CD4-positive, alpha-beta T cell (primary cell): Measurements from ENCODE around the gene CACNA1D. TPM values are rescaled to one million over a fixed set of nuclear protein-coding genes. Genes with fewer than 3 reads are reported as not detected.

Experiments used
- ATAC-seq: fragments of 200-7000 bp; cut with Tn5 transposase; one replicate; pipeline ENCODE4 v1.10.0; 2022; ENCODE audit warnings: mild to moderate bottlenecking; ENCODE audit not compliant: poor library complexity
- CTCF ChIA-PET: fragments of 350-600 bp; sonication (Branson Sonifier 250); formaldehyde crosslinking; loops from one replicate; lab custom pipeline; 2021; ENCODE audit warnings: antibody characterized with exemption, inconsistent platforms; lab: Charles Lee
- POLR2A ChIA-PET: fragments of 350-600 bp; sonication (Branson Sonifier 250); formaldehyde crosslinking; loops from one replicate; lab custom pipeline; 2021; ENCODE audit warnings: antibody characterized with exemption, inconsistent platforms; lab: Charles Lee
- DNase-seq, 14 experiments: peaks; one replicate each; pipeline ENCODE4 v3.0.0-alpha.2; 2013 to 2020; ENCODE audit warnings: mixed read lengths in 2 of 14
- H3K27ac ChIP-seq, 2 donors: one replicate each; pipeline versions ENCODE4 v1.5.1 to v1.7.0; 2013; ENCODE audit warnings: low read length in 2 of 2, low read depth in 1 of 2, mild to moderate bottlenecking in 1 of 2
- H3K27me3 ChIP-seq, 2 experiments: 1 replicate in 1 of 2; 2 replicates in 1 of 2; pipeline versions ENCODE4 v1.6.1 to v1.7.0; 2013; ENCODE audit warnings: low read length in 2 of 2, control low read depth in 1 of 2, mild to moderate bottlenecking in 1 of 2, moderate library complexity in 1 of 2; ENCODE audit not compliant: insufficient read depth in 2 of 2, control insufficient read depth in 1 of 2
- H3K36me3 ChIP-seq: one replicate; pipeline ENCODE4 v1.6.1; 2013; ENCODE audit warnings: low read length, control low read depth; ENCODE audit not compliant: insufficient read depth
- H3K4me1 ChIP-seq: one replicate; pipeline ENCODE4 v1.6.1; 2013; ENCODE audit warnings: low read length, control low read depth; ENCODE audit not compliant: insufficient read depth
- H3K4me3 ChIP-seq: one replicate; pipeline ENCODE4 v1.5.1; 2013; ENCODE audit warnings: mild to moderate bottlenecking, low read length, moderate library complexity
- H3K9me3 ChIP-seq, 2 experiments: 1 replicate in 1 of 2; 2 replicates in 1 of 2; pipeline versions ENCODE4 v1.6.1 to v1.7.0; 2013; ENCODE audit warnings: low read length in 2 of 2, mild to moderate bottlenecking in 2 of 2, control low read depth in 1 of 2, moderate library complexity in 1 of 2; ENCODE audit not compliant: control insufficient read depth in 1 of 2, insufficient read depth in 1 of 2
- H3K27ac Mint-ChIP-seq: one replicate; pipeline ENCODE4 v1.8.0; 2020; ENCODE audit warnings: mixed read lengths
- H3K27me3 Mint-ChIP-seq: one replicate; pipeline ENCODE4 v1.8.0; 2021; ENCODE audit warnings: mixed read lengths
- H3K36me3 Mint-ChIP-seq: one replicate; pipeline ENCODE4 v1.8.0; 2021; ENCODE audit warnings: low read depth, mixed read lengths
- H3K4me1 Mint-ChIP-seq: one replicate; pipeline ENCODE4 v1.8.0; 2021; ENCODE audit warnings: low read depth, mixed read lengths
- H3K4me3 Mint-ChIP-seq: one replicate; pipeline ENCODE4 v1.8.0; 2020; ENCODE audit warnings: mild to moderate bottlenecking, mixed read lengths
- H3K9me3 Mint-ChIP-seq: one replicate; pipeline ENCODE4 v1.8.0; 2020; ENCODE audit warnings: mixed read lengths
- intact Hi-C, 2 experiments: fragments of 100-400 bp; cut with DNase I in 1 of 2; cut with micrococcal nuclease in 1 of 2; formaldehyde crosslinking; loops; one replicate each; pipeline versions ENCODE4 v1.15.1 to v1.9.0; 2023 to 2025; cut with DNase I, micrococcal nuclease
- total RNA-seq, 174 experiments: library from RNA in 2 of 174; stranded (reverse) in 2 of 174; gene quantifications; one replicate each; pipeline ENCODE4 v1.2.3 and lab custom pipeline; 2021 to 2026
- TF ChIP-seq, protein P1 (sequence below): fragments of 200-600 bp; IDR thresholded peaks from one replicate; pipeline ENCODE4 v1.8.0; 2022; ENCODE audit warnings: antibody characterized with exemption, mild to moderate bottlenecking

CACNA1D gene
- total RNA-seq, 2 experiments from 2014 or later = not detected

- no peak overlapping the region for H3K27ac Mint-ChIP-seq
- ATAC-seq (no peak), DNase-seq (no peak)
- Histone ChIP-seq H3K27me3 (peaks cover 11 to 12% of the 10 kb centered on the region in 2 experiments), H3K4me3 (no peak overlapping the region), H3K36me3 (no peaks in the 10 kb centered on the region), H3K27ac (no peak overlapping the region), H3K4me1 (no peaks in the 10 kb centered on the region), H3K9me3 (no peaks in the 10 kb centered on the region)
- no peaks in the 10 kb centered on the region for H3K9me3 Mint-ChIP-seq
- TF ChIP-seq, protein P1, sequence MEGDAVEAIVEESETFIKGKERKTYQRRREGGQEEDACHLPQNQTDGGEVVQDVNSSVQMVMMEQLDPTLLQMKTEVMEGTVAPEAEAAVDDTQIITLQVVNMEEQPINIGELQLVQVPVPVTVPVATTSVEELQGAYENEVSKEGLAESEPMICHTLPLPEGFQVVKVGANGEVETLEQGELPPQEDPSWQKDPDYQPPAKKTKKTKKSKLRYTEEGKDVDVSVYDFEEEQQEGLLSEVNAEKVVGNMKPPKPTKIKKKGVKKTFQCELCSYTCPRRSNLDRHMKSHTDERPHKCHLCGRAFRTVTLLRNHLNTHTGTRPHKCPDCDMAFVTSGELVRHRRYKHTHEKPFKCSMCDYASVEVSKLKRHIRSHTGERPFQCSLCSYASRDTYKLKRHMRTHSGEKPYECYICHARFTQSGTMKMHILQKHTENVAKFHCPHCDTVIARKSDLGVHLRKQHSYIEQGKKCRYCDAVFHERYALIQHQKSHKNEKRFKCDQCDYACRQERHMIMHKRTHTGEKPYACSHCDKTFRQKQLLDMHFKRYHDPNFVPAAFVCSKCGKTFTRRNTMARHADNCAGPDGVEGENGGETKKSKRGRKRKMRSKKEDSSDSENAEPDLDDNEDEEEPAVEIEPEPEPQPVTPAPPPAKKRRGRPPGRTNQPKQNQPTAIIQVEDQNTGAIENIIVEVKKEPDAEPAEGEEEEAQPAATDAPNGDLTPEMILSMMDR = no peak
- H3K27me3 Mint-ChIP-seq = peaks cover 48% of the 10 kb centered on the region
- no peak overlapping the region for H3K4me3 Mint-ChIP-seq
- POLR2A ChIA-PET = no interaction called here
- no peaks in the 10 kb centered on the region for H3K36me3 Mint-ChIP-seq
- H3K4me1 Mint-ChIP-seq = no peaks in the 10 kb centered on the region
- intact Hi-C loops = no loop called here
- CTCF ChIA-PET = no interaction called here
Measured at GRCh38 chr3:53616971-53617892, 122.8 kb downstream of the CACNA1D start.

DNA sequence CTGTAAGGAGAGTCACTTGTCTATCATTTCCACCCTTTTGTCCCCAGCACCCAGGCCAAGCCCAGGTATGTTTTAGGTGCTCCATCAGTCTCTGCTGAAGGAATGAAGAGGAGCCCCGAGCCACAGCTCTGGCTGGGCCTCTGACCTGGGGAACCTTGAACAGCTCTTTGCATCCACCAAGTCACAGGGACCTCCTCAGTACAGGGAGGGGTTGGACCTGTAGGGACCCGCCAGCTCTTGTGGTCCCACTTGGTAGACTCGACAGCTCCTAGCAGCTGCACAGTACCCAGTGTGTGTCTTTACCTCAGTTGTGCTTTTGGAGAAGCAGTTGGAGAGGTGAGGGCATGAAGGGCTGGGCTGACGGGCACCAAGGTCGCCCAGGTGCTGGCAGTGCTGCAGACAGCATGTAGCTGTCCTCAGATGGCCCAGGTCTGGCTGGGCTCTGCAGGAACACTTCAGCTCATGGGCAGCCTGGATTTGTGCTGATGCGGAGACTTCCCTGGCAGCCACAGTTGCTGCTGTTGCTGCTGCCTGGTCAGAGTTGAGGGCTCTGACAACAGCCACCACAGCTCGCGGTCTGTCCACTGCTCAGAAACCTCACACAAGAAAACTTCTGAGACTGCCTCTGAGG lies 123.6 kb downstream of the CACNA1D start:
- no peaks in the 10 kb centered on the region for H3K9me3 ChIP-seq
- intact Hi-C loops = no loop called here
- POLR2A ChIA-PET = no interaction called here
- Mint-ChIP-seq H3K36me3 (no peaks in the 10 kb centered on the region), H3K27ac (no peak overlapping the region), H3K27me3 (peaks cover 52% of the 10 kb centered on the region), H3K4me3 (no peak overlapping the region), H3K9me3 (no peaks in the 10 kb centered on the region), H3K4me1 (no peaks in the 10 kb centered on the region)
- DNase-seq = no peak
- H3K4me1 ChIP-seq = no peaks in the 10 kb centered on the region
- no peak overlapping the region for H3K4me3 ChIP-seq
- no peaks in the 10 kb centered on the region for H3K36me3 ChIP-seq
- H3K27ac ChIP-seq = no peak overlapping the region
- ATAC-seq = no peak
- H3K27me3 ChIP-seq = peaks cover 11 to 12% of the 10 kb centered on the region in 2 experiments
- CTCF ChIA-PET = no interaction called here
- TF ChIP-seq, protein P1 = no peak

DNA sequence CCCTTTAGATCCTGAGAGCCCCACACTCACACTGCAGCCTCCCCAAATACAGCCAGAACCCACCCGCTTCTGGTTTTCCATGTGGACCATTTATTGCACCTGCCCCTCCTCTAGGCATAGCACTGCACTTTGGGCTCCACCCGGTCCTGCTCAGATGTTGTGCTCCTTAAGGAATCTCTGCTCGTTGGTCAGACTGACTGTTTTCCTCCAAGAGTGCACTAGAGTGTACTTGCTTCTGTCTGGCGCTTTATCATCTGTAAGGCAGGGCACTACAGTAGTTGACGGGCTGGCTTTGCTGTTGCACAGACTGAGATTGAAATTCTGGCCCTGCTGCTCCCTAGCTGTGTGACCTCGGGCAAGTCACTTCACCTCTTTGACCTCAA lies 124.1 kb downstream of the CACNA1D start:
- Mint-ChIP-seq H3K27me3 (peaks cover 52% of the 10 kb centered on the region), H3K4me1 (no peaks in the 10 kb centered on the region), H3K9me3 (no peaks in the 10 kb centered on the region), H3K27ac (no peak overlapping the region), H3K36me3 (no peaks in the 10 kb centered on the region), H3K4me3 (no peak overlapping the region)
- intact Hi-C loops = no loop called here
- Histone ChIP-seq H3K4me3 (no peak overlapping the region), H3K9me3 (no peaks in the 10 kb centered on the region), H3K27me3 (peaks cover 7 to 12% of the 10 kb centered on the region in 2 experiments), H3K4me1 (no peaks in the 10 kb centered on the region), H3K36me3 (no peaks in the 10 kb centered on the region), H3K27ac (no peak overlapping the region)
- ChIA-PET POLR2A (no interaction called here), CTCF (no interaction called here)
- no peak for ATAC-seq
- TF ChIP-seq, protein P1 = no peak
- no peak for DNase-seq
